Measurements from ENCODE around the gene KCNK16.
"Not testable (repeated sequence)": the region's sequence is repeated elsewhere in the genome, so short reads cannot be mapped to it uniquely, and the experiment has no call there.

The KCNK16 gene

GRCh38 chr6:39286596-39286995 is 35.9 kb downstream of the KCNK16 start:
- H3K36me3 Mint-ChIP-seq (ENCODE audit: low read depth); H3K4me3 Mint-ChIP-seq; H3K27ac Mint-ChIP-seq; H3K9me3 Mint-ChIP-seq; H3K4me1 Mint-ChIP-seq (ENCODE audit: low read depth): not testable (repeated sequence)
- H3K27me3 Mint-ChIP-seq (ENCODE audit: low read depth) = peaks cover 21% of the 10 kb centered on the region

GRCh38 chr6:39282774-39283173 is 39.7 kb downstream of the KCNK16 start:
- Mint-ChIP-seq H3K36me3 (ENCODE audit: low read depth) (no peaks in the 10 kb centered on the region), H3K9me3 (no peaks in the 10 kb centered on the region), H3K27ac (no peak overlapping the region), H3K4me3 (no peak overlapping the region), H3K4me1 (ENCODE audit: low read depth) (no peaks in the 10 kb centered on the region), H3K27me3 (ENCODE audit: low read depth) (peaks cover 13% of the 10 kb centered on the region)

GRCh38 chr6:39281312-39281980 is 41.1 kb downstream of the KCNK16 start:
- peaks cover 17% of the 10 kb centered on the region for H3K27me3 Mint-ChIP-seq (ENCODE audit: low read depth)
- H3K4me1 Mint-ChIP-seq (ENCODE audit: low read depth) = no peaks in the 10 kb centered on the region
- no peak overlapping the region for H3K4me3 Mint-ChIP-seq
- no peaks in the 10 kb centered on the region for H3K9me3 Mint-ChIP-seq
- no peaks in the 10 kb centered on the region for H3K36me3 Mint-ChIP-seq (ENCODE audit: low read depth)
- no peak overlapping the region for H3K27ac Mint-ChIP-seq

GRCh38 chr6:39280247-39280731 is 42.2 kb downstream of the KCNK16 start:
- Mint-ChIP-seq H3K4me3 (no peak overlapping the region), H3K27me3 (ENCODE audit: low read depth) (peaks cover 19% of the 10 kb centered on the region), H3K27ac (no peak overlapping the region), H3K36me3 (ENCODE audit: low read depth) (no peaks in the 10 kb centered on the region), H3K9me3 (no peaks in the 10 kb centered on the region), H3K4me1 (ENCODE audit: low read depth) (no peaks in the 10 kb centered on the region)

GRCh38 chr6:39279539-39279938 is 43.0 kb downstream of the KCNK16 start:
- no peaks in the 10 kb centered on the region for H3K9me3 Mint-ChIP-seq
- no peaks in the 10 kb centered on the region for H3K4me1 Mint-ChIP-seq (ENCODE audit: low read depth)
- no peak overlapping the region for H3K4me3 Mint-ChIP-seq
- no peaks in the 10 kb centered on the region for H3K36me3 Mint-ChIP-seq (ENCODE audit: low read depth)
- H3K27me3 Mint-ChIP-seq (ENCODE audit: low read depth) = peaks cover 24% of the 10 kb centered on the region
- H3K27ac Mint-ChIP-seq = no peak overlapping the region

GRCh38 chr6:39276379-39276995 is 46.0 kb downstream of the KCNK16 start:
- H3K4me3 Mint-ChIP-seq = no peak overlapping the region
- no peak overlapping the region for H3K27ac Mint-ChIP-seq
- peaks cover 2% of the 10 kb centered on the region for H3K36me3 Mint-ChIP-seq (ENCODE audit: low read depth)
- peaks cover 20% of the 10 kb centered on the region for H3K27me3 Mint-ChIP-seq (ENCODE audit: low read depth)
- no peaks in the 10 kb centered on the region for H3K9me3 Mint-ChIP-seq
- no peaks in the 10 kb centered on the region for H3K4me1 Mint-ChIP-seq (ENCODE audit: low read depth)

GRCh38 chr6:39274903-39275302 is 47.6 kb downstream of the KCNK16 start:
- no peak overlapping the region for H3K4me3 Mint-ChIP-seq
- no peaks in the 10 kb centered on the region for H3K9me3 Mint-ChIP-seq

GRCh38 chr6:39274471-39274870 is 48.0 kb downstream of the KCNK16 start:
- peaks cover 20% of the 10 kb centered on the region for H3K27me3 Mint-ChIP-seq (ENCODE audit: low read depth)
- H3K4me3 Mint-ChIP-seq = no peak overlapping the region
- no peaks in the 10 kb centered on the region for H3K9me3 Mint-ChIP-seq
- no peak overlapping the region for H3K27ac Mint-ChIP-seq
- H3K36me3 Mint-ChIP-seq (ENCODE audit: low read depth) = peaks cover 2% of the 10 kb centered on the region
- no peaks in the 10 kb centered on the region for H3K4me1 Mint-ChIP-seq (ENCODE audit: low read depth)

More at GRCh38 chr6:39274903-39275302, 47.6 kb downstream of the KCNK16 start:
- Mint-ChIP-seq H3K27me3 (ENCODE audit: low read depth) (peaks cover 20% of the 10 kb centered on the region), H3K4me1 (ENCODE audit: low read depth) (no peaks in the 10 kb centered on the region), H3K36me3 (ENCODE audit: low read depth) (peaks cover 2% of the 10 kb centered on the region), H3K27ac (no peak overlapping the region)

GRCh38 chr6:39273406-39273821 is 49.1 kb downstream of the KCNK16 start:
- Mint-ChIP-seq H3K36me3 (ENCODE audit: low read depth) (peaks cover 2% of the 10 kb centered on the region), H3K9me3 (no peaks in the 10 kb centered on the region), H3K27me3 (ENCODE audit: low read depth) (peaks cover 20% of the 10 kb centered on the region), H3K4me3 (no peak overlapping the region), H3K27ac (no peak overlapping the region), H3K4me1 (ENCODE audit: low read depth) (no peaks in the 10 kb centered on the region)

- Mint-ChIP-seq H3K4me1 (ENCODE audit: low read depth) (no peaks in the 10 kb centered on the region), H3K36me3 (ENCODE audit: low read depth) (peaks cover 2% of the 10 kb centered on the region), H3K9me3 (no peaks in the 10 kb centered on the region), H3K27me3 (ENCODE audit: low read depth) (peaks cover 8% of the 10 kb centered on the region), H3K27ac (no peak overlapping the region), H3K4me3 (no peak overlapping the region)
Observed at GRCh38 chr6:39269961-39270360, 52.5 kb downstream of the KCNK16 start.

GRCh38 chr6:39268721-39269120 is 53.8 kb downstream of the KCNK16 start:
- Mint-ChIP-seq H3K36me3 (ENCODE audit: low read depth) (peaks cover 1% of the 10 kb centered on the region), H3K9me3 (no peaks in the 10 kb centered on the region), H3K27ac (no peak overlapping the region), H3K27me3 (ENCODE audit: low read depth) (peaks cover 2% of the 10 kb centered on the region), H3K4me1 (ENCODE audit: low read depth) (no peaks in the 10 kb centered on the region), H3K4me3 (no peak overlapping the region)

GRCh38 chr6:39268171-39268570 is 54.3 kb downstream of the KCNK16 start:
- H3K36me3 Mint-ChIP-seq (ENCODE audit: low read depth) = no peaks in the 10 kb centered on the region
- no peaks in the 10 kb centered on the region for H3K9me3 Mint-ChIP-seq
- no peaks in the 10 kb centered on the region for H3K27me3 Mint-ChIP-seq (ENCODE audit: low read depth)
- no peak overlapping the region for H3K4me3 Mint-ChIP-seq
- H3K4me1 Mint-ChIP-seq (ENCODE audit: low read depth) = peaks cover 2% of the 10 kb centered on the region
- H3K27ac Mint-ChIP-seq = no peak overlapping the region

- no peaks in the 10 kb centered on the region for H3K27me3 Mint-ChIP-seq (ENCODE audit: low read depth)
- H3K9me3 Mint-ChIP-seq = no peaks in the 10 kb centered on the region
- H3K27ac Mint-ChIP-seq = no peak overlapping the region
- peaks cover 2% of the 10 kb centered on the region for H3K4me1 Mint-ChIP-seq (ENCODE audit: low read depth)
- no peaks in the 10 kb centered on the region for H3K36me3 Mint-ChIP-seq (ENCODE audit: low read depth)
- H3K4me3 Mint-ChIP-seq = no peak overlapping the region
Observed at GRCh38 chr6:39266782-39267355, 55.6 kb downstream of the KCNK16 start.

GRCh38 chr6:39266375-39266774 is 56.1 kb downstream of the KCNK16 start:
- Mint-ChIP-seq H3K27ac (no peak overlapping the region), H3K9me3 (no peaks in the 10 kb centered on the region), H3K27me3 (ENCODE audit: low read depth) (no peaks in the 10 kb centered on the region), H3K36me3 (ENCODE audit: low read depth) (no peaks in the 10 kb centered on the region), H3K4me3 (no peak overlapping the region), H3K4me1 (ENCODE audit: low read depth) (peaks cover 2% of the 10 kb centered on the region)
